ENCODE results near the gene SLC4A5.

Gene SLC4A5

GRCh38 chr2:74267068-74267467 lies 76.1 kb downstream of the SLC4A5 start:
- no peak overlapping the region for H2AK5ac ChIP-seq (ENCODE audit: low read length)
- H3K4me2 ChIP-seq (ENCODE audit: low read length), result no peak overlapping the region
- H2BK12ac ChIP-seq (ENCODE audit: low read length), result no peak overlapping the region
- H3K4me3 ChIP-seq (ENCODE audit: low read depth, low read length), result no peak overlapping the region
- no peak overlapping the region for H3K14ac ChIP-seq (ENCODE audit: low read length)
- H3K4me1 ChIP-seq (ENCODE audit: control insufficient read depth in 1 of 2, insufficient read depth in 2 of 2, low read length in 2 of 2), result no peaks in the 10 kb centered on the region
- H3K79me2 ChIP-seq (ENCODE audit: control insufficient read depth, insufficient read depth, low read length, poor library complexity), result no peaks in the 10 kb centered on the region
- H2BK120ac ChIP-seq (ENCODE audit: insufficient read depth, low read length, poor library complexity), result no peak overlapping the region
- H3K4ac ChIP-seq (ENCODE audit: low read depth, low read length), result no peak overlapping the region
- H3K79me1 ChIP-seq (ENCODE audit: low read length), result no peaks in the 10 kb centered on the region
- no peak overlapping the region for H3K18ac ChIP-seq (ENCODE audit: low read length)
- no peak overlapping the region for H4K12ac ChIP-seq (ENCODE audit: low read depth, low read length)
- no peak overlapping the region for H4K8ac ChIP-seq (ENCODE audit: low read depth, low read length)
- H3K27ac ChIP-seq (ENCODE audit: low read depth, low read length), result no peak overlapping the region
- no peak overlapping the region for H4K91ac ChIP-seq (ENCODE audit: low read depth, low read length)
- H3K9me3 ChIP-seq (ENCODE audit: insufficient read depth, low read depth, low read length), result no peaks in the 10 kb centered on the region
- no peaks in the 10 kb centered on the region for H3K36me3 ChIP-seq (ENCODE audit: control insufficient read depth in 1 of 2, insufficient read depth in 2 of 2, low read length in 2 of 2)
- no CpG with 5 or more reads among the region's 4 CpGs for WGBS (ENCODE audit: extremely low coverage, insufficient coverage, insufficient read length)
- H3K9ac ChIP-seq (ENCODE audit: low read length), result no peak overlapping the region
- H2AFZ ChIP-seq (ENCODE audit: insufficient read depth, low read length, poor library complexity), result no peak overlapping the region
- H2BK5ac ChIP-seq (ENCODE audit: low read depth, low read length, poor library complexity), result no peak overlapping the region
- peak in 1 of 2 donors; percentile 36 for DNase-seq
- no peak overlapping the region for H3K23ac ChIP-seq (ENCODE audit: low read length)
- no peaks in the 10 kb centered on the region for H3K27me3 ChIP-seq (ENCODE audit: insufficient read depth, low read length)

- Histone ChIP-seq H4K91ac (ENCODE audit: low read depth, low read length) (no peak overlapping the region), H4K12ac (ENCODE audit: low read depth, low read length) (no peak overlapping the region), H3K27me3 (ENCODE audit: insufficient read depth, low read length) (no peaks in the 10 kb centered on the region), H3K79me1 (ENCODE audit: low read length) (no peaks in the 10 kb centered on the region), H3K4ac (ENCODE audit: low read depth, low read length) (no peak overlapping the region), H3K27ac (ENCODE audit: low read depth, low read length) (no peak overlapping the region), H3K9me3 (ENCODE audit: insufficient read depth, low read depth, low read length) (no peaks in the 10 kb centered on the region), H2BK5ac (ENCODE audit: low read depth, low read length, poor library complexity) (no peak overlapping the region), H4K8ac (ENCODE audit: low read depth, low read length) (no peak overlapping the region), H2AK5ac (ENCODE audit: low read length) (no peak overlapping the region), H2BK12ac (ENCODE audit: low read length) (no peak overlapping the region), H2BK120ac (ENCODE audit: insufficient read depth, low read length, poor library complexity) (no peak overlapping the region), H3K14ac (ENCODE audit: low read length) (no peak overlapping the region), H3K18ac (ENCODE audit: low read length) (no peak overlapping the region), H3K4me2 (ENCODE audit: low read length) (no peak overlapping the region), H3K4me3 (ENCODE audit: low read depth, low read length) (no peak overlapping the region), H3K36me3 (ENCODE audit: control insufficient read depth in 1 of 2, insufficient read depth in 2 of 2, low read length in 2 of 2) (no peaks in the 10 kb centered on the region), H3K4me1 (ENCODE audit: control insufficient read depth in 1 of 2, insufficient read depth in 2 of 2, low read length in 2 of 2) (peaks cover 0 to 3% of the 10 kb centered on the region in 2 experiments), H3K79me2 (ENCODE audit: control insufficient read depth, insufficient read depth, low read length, poor library complexity) (no peaks in the 10 kb centered on the region), H2AFZ (ENCODE audit: insufficient read depth, low read length, poor library complexity) (no peak overlapping the region), H3K9ac (ENCODE audit: low read length) (no peak overlapping the region), H3K23ac (ENCODE audit: low read length) (no peak overlapping the region)
- no CpG with 5 or more reads among the region's 1 CpG for WGBS (ENCODE audit: extremely low coverage, insufficient coverage, insufficient read length)
- no peak for DNase-seq
Observed at GRCh38 chr2:74264281-74264680, 78.9 kb downstream of the SLC4A5 start.

DNA sequence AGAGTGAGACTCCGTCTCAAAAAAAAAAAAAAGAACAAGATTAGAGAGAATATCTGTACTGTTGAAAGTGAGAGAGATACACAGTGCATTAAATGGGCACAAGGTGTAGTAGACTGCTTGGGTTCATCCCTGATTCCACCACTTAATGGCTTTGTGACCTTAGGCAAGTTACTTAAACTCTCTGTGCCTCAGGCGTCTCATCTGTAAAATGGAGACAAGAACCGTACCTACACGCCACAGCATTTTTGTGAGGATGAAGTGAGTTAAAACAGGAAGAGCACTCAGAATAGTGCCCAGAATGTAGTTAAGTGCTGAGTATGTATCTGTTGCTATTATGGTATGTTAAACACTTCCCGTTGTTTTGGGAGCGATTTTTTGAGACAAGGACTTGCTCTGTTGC lies 80.5 kb downstream of the SLC4A5 start:
- H2BK120ac ChIP-seq (ENCODE audit: insufficient read depth, low read length, poor library complexity), result no peak overlapping the region
- WGBS (ENCODE audit: extremely low coverage, insufficient coverage, insufficient read length), result no CpG with 5 or more reads among the region's 6 CpGs
- H2AK5ac ChIP-seq (ENCODE audit: low read length), result no peak overlapping the region
- no peak overlapping the region for H2AFZ ChIP-seq (ENCODE audit: insufficient read depth, low read length, poor library complexity)
- no peaks in the 10 kb centered on the region for H3K27me3 ChIP-seq (ENCODE audit: insufficient read depth, low read length)
- no peak overlapping the region for H3K9ac ChIP-seq (ENCODE audit: low read length)
- H3K18ac ChIP-seq (ENCODE audit: low read length), result no peak overlapping the region
- DNase-seq, result peak; percentile 15 to 69
- H4K8ac ChIP-seq (ENCODE audit: low read depth, low read length), result no peak overlapping the region
- H3K4me2 ChIP-seq (ENCODE audit: low read length), result no peak overlapping the region
- no peak overlapping the region for H3K4me3 ChIP-seq (ENCODE audit: low read depth, low read length)
- H3K9me3 ChIP-seq (ENCODE audit: insufficient read depth, low read depth, low read length), result no peaks in the 10 kb centered on the region
- no peak overlapping the region for H2BK5ac ChIP-seq (ENCODE audit: low read depth, low read length, poor library complexity)
- H3K79me2 ChIP-seq (ENCODE audit: control insufficient read depth, insufficient read depth, low read length, poor library complexity), result no peaks in the 10 kb centered on the region
- no peak overlapping the region for H3K14ac ChIP-seq (ENCODE audit: low read length)
- no peak overlapping the region for H3K27ac ChIP-seq (ENCODE audit: low read depth, low read length)
- H4K12ac ChIP-seq (ENCODE audit: low read depth, low read length), result no peak overlapping the region
- H3K4me1 ChIP-seq (ENCODE audit: control insufficient read depth in 1 of 2, insufficient read depth in 2 of 2, low read length in 2 of 2), result peaks cover 0 to 3% of the 10 kb centered on the region in 2 experiments
- H3K23ac ChIP-seq (ENCODE audit: low read length), result no peak overlapping the region
- H3K79me1 ChIP-seq (ENCODE audit: low read length), result no peaks in the 10 kb centered on the region
- no peak overlapping the region for H2BK12ac ChIP-seq (ENCODE audit: low read length)
- no peak overlapping the region for H3K4ac ChIP-seq (ENCODE audit: low read depth, low read length)
- H3K36me3 ChIP-seq (ENCODE audit: control insufficient read depth in 1 of 2, insufficient read depth in 2 of 2, low read length in 2 of 2), result no peaks in the 10 kb centered on the region
- no peak overlapping the region for H4K91ac ChIP-seq (ENCODE audit: low read depth, low read length)

- Histone ChIP-seq H4K8ac (ENCODE audit: low read depth, low read length) (no peak overlapping the region), H3K4me1 (ENCODE audit: control insufficient read depth in 1 of 2, insufficient read depth in 2 of 2, low read length in 2 of 2) (peaks cover 0 to 3% of the 10 kb centered on the region in 2 experiments), H3K79me2 (ENCODE audit: control insufficient read depth, insufficient read depth, low read length, poor library complexity) (no peaks in the 10 kb centered on the region), H3K4me2 (ENCODE audit: low read length) (peak overlapping the region; percentile 9), H2AFZ (ENCODE audit: insufficient read depth, low read length, poor library complexity) (no peak overlapping the region), H2BK120ac (ENCODE audit: insufficient read depth, low read length, poor library complexity) (no peak overlapping the region), H3K27me3 (ENCODE audit: insufficient read depth, low read length) (no peaks in the 10 kb centered on the region), H3K79me1 (ENCODE audit: low read length) (no peaks in the 10 kb centered on the region), H2AK5ac (ENCODE audit: low read length) (no peak overlapping the region), H3K4me3 (ENCODE audit: low read depth, low read length) (no peak overlapping the region), H3K27ac (ENCODE audit: low read depth, low read length) (no peak overlapping the region), H3K18ac (ENCODE audit: low read length) (no peak overlapping the region), H3K9ac (ENCODE audit: low read length) (no peak overlapping the region), H4K91ac (ENCODE audit: low read depth, low read length) (no peak overlapping the region), H4K12ac (ENCODE audit: low read depth, low read length) (no peak overlapping the region), H3K36me3 (ENCODE audit: control insufficient read depth in 1 of 2, insufficient read depth in 2 of 2, low read length in 2 of 2) (no peaks in the 10 kb centered on the region), H3K4ac (ENCODE audit: low read depth, low read length) (no peak overlapping the region), H3K9me3 (ENCODE audit: insufficient read depth, low read depth, low read length) (peaks cover 1% of the 10 kb centered on the region), H3K14ac (ENCODE audit: low read length) (no peak overlapping the region), H2BK5ac (ENCODE audit: low read depth, low read length, poor library complexity) (no peak overlapping the region), H3K23ac (ENCODE audit: low read length) (no peak overlapping the region), H2BK12ac (ENCODE audit: low read length) (no peak overlapping the region)
- peak; percentile 27 to 56 for DNase-seq
- WGBS (ENCODE audit: extremely low coverage, insufficient coverage, insufficient read length), result no CpG with 5 or more reads among the region's 6 CpGs
Observed at GRCh38 chr2:74261204-74261864, 81.9 kb downstream of the SLC4A5 start.

All from trophoblast cell (in vitro differentiated cells and primary cell).